ENCODE measurements around the gene PLEKHA7. TPM values are rescaled to one million over a fixed set of nuclear protein-coding genes. Genes with fewer than 3 reads are reported as not detected.

Gene PLEKHA7
- polyA plus RNA-seq, 1 of the 3 experiments (the other 2 are of a cell fraction): 0.12 TPM

DNA sequence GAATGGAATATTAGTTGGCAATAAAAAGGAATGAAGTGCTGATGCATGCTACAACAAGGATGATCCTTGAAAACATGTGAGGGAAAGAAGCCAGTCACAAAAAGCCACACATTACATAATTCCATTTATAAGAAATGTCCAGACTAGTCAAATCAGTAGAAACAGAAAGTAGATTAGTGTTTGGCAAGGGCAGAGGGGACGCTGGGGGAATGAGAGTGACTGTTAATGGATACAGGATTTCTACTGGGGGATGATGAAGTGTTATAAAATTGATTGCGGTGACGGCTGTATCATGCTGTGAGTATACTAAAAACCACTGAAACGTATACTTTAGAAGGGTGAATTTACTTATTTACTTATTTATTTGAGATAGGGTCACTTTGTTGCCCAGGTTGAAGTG lies 217.9 kb downstream of the PLEKHA7 start:
- Histone ChIP-seq H3K79me2 (ENCODE audit: insufficient read depth) (no peaks in the 10 kb centered on the region), H4K20me1 (ENCODE audit: insufficient read depth) (no peaks in the 10 kb centered on the region), H3K36me3 (replicated peaks in 1 of 2; ENCODE audit: control insufficient read depth in 1 of 2, insufficient read depth in 2 of 2, low read length in 1 of 2) (no peaks in the 10 kb centered on the region), H3K4me2 (no peak overlapping the region), H3K4me1 (ENCODE audit: control insufficient read depth in 1 of 2, insufficient read depth in 2 of 2, low read depth in 1 of 2, low read length in 1 of 2) (peaks cover 4 to 5% of the 10 kb centered on the region in 2 experiments), H3K4me3 (ENCODE audit: low read depth in 2 of 2, low read length in 1 of 2) (no peak overlapping the region), H3K9me2 (no peaks in the 10 kb centered on the region), H3K27me3 (ENCODE audit: insufficient read depth) (no peaks in the 10 kb centered on the region), H3K9me3 (no peaks in the 10 kb centered on the region), H3F3A (replicated peaks; ENCODE audit: insufficient read depth) (peaks cover 12% of the 10 kb centered on the region), H2AFZ (ENCODE audit: low read depth) (no peak overlapping the region), H3K9ac (no peak overlapping the region), H3K27ac (ENCODE audit: low read depth in 2 of 2, low read length in 1 of 2) (no peak overlapping the region)
- DNase-seq: no peak
- 87% methylated on average over 4 of the region's 4 CpGs for WGBS (ENCODE audit: low lambda C conversion rate)
- POLR2A ChIA-PET: no interaction called here
- TF ChIP-seq TEAD4 (IDR thresholded peaks at IDR 0.05; ENCODE audit: borderline replicate concordance, insufficient read depth): no peak
- TF ChIP-seq, protein P1, sequence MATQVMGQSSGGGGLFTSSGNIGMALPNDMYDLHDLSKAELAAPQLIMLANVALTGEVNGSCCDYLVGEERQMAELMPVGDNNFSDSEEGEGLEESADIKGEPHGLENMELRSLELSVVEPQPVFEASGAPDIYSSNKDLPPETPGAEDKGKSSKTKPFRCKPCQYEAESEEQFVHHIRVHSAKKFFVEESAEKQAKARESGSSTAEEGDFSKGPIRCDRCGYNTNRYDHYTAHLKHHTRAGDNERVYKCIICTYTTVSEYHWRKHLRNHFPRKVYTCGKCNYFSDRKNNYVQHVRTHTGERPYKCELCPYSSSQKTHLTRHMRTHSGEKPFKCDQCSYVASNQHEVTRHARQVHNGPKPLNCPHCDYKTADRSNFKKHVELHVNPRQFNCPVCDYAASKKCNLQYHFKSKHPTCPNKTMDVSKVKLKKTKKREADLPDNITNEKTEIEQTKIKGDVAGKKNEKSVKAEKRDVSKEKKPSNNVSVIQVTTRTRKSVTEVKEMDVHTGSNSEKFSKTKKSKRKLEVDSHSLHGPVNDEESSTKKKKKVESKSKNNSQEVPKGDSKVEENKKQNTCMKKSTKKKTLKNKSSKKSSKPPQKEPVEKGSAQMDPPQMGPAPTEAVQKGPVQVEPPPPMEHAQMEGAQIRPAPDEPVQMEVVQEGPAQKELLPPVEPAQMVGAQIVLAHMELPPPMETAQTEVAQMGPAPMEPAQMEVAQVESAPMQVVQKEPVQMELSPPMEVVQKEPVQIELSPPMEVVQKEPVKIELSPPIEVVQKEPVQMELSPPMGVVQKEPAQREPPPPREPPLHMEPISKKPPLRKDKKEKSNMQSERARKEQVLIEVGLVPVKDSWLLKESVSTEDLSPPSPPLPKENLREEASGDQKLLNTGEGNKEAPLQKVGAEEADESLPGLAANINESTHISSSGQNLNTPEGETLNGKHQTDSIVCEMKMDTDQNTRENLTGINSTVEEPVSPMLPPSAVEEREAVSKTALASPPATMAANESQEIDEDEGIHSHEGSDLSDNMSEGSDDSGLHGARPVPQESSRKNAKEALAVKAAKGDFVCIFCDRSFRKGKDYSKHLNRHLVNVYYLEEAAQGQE (IDR thresholded peaks at IDR 0.05; ENCODE audit: low read depth, low read length): no peak
- no peak for TF ChIP-seq FOSL2 (IDR thresholded peaks at IDR 0.05; ENCODE audit: borderline replicate concordance, low read depth)
- CTCF ChIA-PET: interaction anchor here (0.9 to 2.9 kb wide), 4 partner anchors 8 to 24 kb away, joined by 3 to 15 read pairs (median 11); no protein-coding TSS in a partner anchor

GRCh38 chr11:16795146-16795545 lies 219.1 kb downstream of the PLEKHA7 start:
- 92% methylated on average over 8 of the region's 8 CpGs for WGBS (ENCODE audit: low lambda C conversion rate)
- Histone ChIP-seq H4K20me1 (ENCODE audit: insufficient read depth) (no peaks in the 10 kb centered on the region), H3K4me2 (no peak overlapping the region), H3K27ac (ENCODE audit: low read depth in 2 of 2, low read length in 1 of 2) (no peak overlapping the region), H3K4me3 (ENCODE audit: low read depth in 2 of 2, low read length in 1 of 2) (no peak overlapping the region), H2AFZ (ENCODE audit: low read depth) (no peak overlapping the region), H3K9me3 (no peaks in the 10 kb centered on the region), H3K9me2 (no peaks in the 10 kb centered on the region), H3K9ac (no peak overlapping the region), H3K36me3 (replicated peaks in 1 of 2; ENCODE audit: control insufficient read depth in 1 of 2, insufficient read depth in 2 of 2, low read length in 1 of 2) (no peaks in the 10 kb centered on the region), H3K27me3 (ENCODE audit: insufficient read depth) (no peaks in the 10 kb centered on the region), H3K4me1 (ENCODE audit: control insufficient read depth in 1 of 2, insufficient read depth in 2 of 2, low read depth in 1 of 2, low read length in 1 of 2) (peaks cover 1 to 4% of the 10 kb centered on the region in 2 experiments), H3F3A (replicated peaks; ENCODE audit: insufficient read depth) (peaks cover 14% of the 10 kb centered on the region), H3K79me2 (ENCODE audit: insufficient read depth) (no peaks in the 10 kb centered on the region)
- ChIA-PET POLR2A (no interaction called here), CTCF (interaction anchor here (2.9 kb wide), 1 partner anchor 10 kb away, joined by 14 read pairs; no protein-coding TSS in a partner anchor)
- TF ChIP-seq, protein P1 (IDR thresholded peaks at IDR 0.05; ENCODE audit: low read depth, low read length): no peak
- no peak for DNase-seq
